HG03097 (cell line): Measurements from ENCODE around the gene OR2V1.
"Not testable (repeated sequence)": the region's sequence is repeated elsewhere in the genome, so short reads cannot be mapped to it uniquely, and the experiment has no call there.

Experiments
- ATAC-seq: cut with Tn5 transposase; IDR thresholded peaks from one replicate; pipeline ENCODE4 v1.9.1; 2021; ENCODE audit not compliant: unreplicated experiment, low FRiP score

OR2V1 gene

DNA sequence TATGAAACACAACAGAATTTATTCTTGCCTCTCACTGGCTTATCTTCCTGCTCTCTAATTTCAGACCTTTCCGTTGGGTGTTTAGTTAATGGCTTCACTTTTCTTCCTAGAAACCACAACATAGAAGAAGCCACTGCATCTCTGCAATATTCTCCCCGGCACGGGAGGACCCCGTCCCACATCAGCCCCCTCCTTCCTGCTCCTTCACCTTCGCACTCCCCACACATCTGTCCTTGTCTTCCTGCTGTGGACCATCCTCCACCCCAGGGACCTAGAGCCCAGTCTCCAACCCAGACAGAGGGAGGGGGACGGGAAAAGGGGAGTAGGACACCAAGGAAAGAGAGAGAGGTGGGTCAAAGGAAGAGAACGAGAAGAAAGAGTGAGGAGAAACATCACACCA, 1.4 kb downstream of the OR2V1 start:
- no peak for ATAC-seq

- ATAC-seq: no peak
Observed at GRCh38 chr5:181127907-181128626, 2.9 kb downstream of the OR2V1 start.

DNA sequence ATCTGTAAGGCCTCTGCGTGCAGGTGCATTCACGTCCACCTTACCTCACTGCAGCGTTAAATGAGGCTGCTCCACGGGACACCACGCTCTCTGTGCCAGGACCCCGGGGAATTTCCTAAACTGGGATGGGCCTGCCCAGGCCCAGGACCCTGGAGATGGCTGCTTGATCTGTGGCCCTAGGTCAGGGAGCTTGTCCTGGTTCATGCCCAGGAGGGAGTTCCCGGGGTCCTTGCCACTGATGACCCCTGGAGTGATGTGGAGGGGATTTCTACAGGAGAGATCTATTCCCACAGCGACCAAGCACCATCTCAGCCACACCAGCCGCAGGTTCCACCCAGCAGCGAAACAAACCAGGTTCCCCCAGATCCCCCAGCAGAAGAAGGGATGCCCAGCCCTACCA, 3.5 kb downstream of the OR2V1 start:
- ATAC-seq: no peak

- ATAC-seq: no peak
Observed at GRCh38 chr5:181126841-181127240, 4.1 kb downstream of the OR2V1 start.

GRCh38 chr5:181124526-181124925, 6.4 kb downstream of the OR2V1 start:
- ATAC-seq: no peak

DNA sequence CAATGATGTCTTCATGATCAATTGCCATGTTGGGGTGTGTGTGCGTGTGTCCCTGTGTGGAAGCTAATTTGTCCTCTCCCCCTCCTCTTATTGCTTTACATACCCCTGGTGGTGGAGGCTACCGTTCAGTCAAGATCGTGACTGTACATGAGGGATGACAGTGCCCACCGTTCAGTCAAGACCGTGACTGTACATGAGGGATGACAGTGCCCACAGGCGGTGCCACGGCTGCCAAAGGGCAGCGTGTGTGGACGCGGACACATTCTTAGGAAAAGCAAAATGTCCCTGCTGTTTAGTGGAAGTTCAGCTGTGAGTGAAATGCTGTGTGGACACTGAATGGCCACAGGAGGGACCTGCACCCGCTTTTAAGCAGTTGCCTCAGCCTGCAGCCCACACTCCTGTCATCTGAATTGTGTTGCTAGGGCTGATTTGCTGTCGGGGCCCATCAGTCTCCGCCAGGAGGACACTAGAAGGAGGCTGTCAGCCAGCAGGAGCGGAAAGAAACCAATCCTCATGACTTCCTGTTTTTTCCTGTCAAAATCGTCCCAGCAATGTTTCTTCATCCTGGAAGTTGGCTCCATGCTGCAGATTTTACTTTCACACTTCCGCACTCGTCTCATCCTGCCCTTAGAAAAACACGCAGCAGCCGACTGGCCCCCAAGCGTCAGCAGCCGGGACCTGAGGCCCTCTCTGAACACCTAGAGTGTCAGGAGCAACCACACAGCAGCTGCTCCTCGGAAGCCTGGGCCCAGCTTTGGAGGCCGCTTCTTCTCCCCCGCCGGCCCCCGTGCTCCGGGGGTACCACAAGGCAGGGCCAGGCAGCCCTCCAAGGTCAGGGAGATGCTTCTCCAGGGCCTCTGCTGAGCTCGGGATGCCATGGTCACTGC, 9.1 kb downstream of the OR2V1 start:
- ATAC-seq: no peak

DNA sequence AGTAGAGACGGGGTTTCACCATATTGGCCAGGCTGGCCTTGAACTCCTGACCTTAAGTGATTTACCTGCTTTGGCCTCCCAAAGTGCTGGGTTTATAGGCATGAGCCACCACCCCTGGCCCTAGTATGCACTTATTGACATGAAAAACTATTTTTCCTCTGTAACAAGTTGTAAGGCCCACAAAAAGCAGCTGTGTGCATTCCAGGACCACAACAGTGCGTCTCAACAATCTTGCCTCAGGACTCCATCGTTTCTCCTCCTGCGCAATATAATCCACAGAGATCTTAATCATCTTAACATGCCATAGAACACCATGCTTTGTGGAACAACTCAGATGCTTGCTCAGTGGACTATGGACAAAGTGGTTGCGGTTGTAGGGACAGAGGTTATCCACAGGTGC, 10.2 kb downstream of the OR2V1 start:
- ATAC-seq: no peak

- ATAC-seq: no peak
Observed at GRCh38 chr5:181120306-181120705, 10.7 kb downstream of the OR2V1 start.

DNA sequence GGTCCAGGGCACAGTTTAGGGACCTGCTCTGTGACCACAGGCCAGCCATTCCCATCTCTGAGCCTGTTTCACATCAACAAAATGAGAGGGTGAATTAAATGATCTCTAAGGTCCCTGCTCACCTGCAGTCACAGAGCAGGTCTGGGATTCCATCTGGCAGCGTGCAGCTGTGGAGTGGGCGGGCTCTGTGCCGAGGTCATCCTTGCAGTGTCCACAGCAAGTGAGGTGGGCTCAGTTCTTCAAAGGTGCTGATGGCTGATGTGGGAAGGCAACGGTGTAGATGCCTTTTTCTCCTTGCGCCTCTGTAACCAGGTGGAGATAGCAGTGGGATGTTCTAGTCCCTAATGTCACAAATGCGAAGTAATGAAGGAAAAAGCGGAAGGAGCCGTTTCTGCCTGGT, 11.9 kb downstream of the OR2V1 start:
- no peak for ATAC-seq

DNA sequence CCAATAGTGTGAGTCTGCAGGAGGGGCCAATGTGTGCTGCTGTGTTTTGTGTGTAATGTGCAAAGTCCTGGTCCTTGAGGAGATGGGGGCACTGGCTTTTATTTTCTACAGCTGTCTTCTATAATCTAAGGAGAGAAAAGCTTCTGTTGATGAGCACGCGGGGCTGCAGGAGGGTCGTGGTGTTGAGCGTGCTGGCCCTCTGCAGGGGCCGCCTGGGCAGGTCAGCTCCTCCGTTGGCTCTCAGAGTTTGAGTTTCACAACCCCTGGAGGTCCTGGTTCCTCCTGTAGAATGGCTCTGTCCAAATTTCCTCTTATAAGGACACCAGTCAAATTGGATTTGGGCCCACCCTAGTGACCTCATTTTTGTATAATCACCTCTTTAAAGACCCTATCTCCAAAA, 12.6 kb downstream of the OR2V1 start:
- ATAC-seq: no peak

- ATAC-seq: no peak
Observed at GRCh38 chr5:181114844-181115778, 15.9 kb downstream of the OR2V1 start.

GRCh38 chr5:181114284-181114843, 16.6 kb downstream of the OR2V1 start:
- ATAC-seq: no peak

DNA sequence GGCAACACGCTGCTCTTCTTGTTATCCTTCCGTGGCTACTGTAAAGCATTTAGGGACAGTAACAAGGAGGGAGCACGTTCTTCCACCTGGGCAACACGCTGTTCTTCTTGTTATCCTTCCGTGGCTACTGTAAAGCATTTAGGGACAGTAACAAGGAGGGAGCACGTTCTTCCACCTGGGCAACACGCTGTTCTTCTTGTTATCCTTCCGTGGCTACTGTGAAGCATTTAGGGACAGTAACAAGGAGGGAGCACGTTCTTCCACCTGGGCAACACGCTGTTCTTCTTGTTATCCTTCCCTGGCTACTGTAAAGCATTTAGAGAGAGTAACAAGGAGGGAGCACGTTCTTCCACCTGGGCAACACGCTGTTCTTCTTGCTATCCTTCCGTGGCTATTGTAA, 17.4 kb downstream of the OR2V1 start:
- ATAC-seq: not testable (repeated sequence)

GRCh38 chr5:181112476-181112875, 18.5 kb downstream of the OR2V1 start:
- no peak for ATAC-seq

DNA sequence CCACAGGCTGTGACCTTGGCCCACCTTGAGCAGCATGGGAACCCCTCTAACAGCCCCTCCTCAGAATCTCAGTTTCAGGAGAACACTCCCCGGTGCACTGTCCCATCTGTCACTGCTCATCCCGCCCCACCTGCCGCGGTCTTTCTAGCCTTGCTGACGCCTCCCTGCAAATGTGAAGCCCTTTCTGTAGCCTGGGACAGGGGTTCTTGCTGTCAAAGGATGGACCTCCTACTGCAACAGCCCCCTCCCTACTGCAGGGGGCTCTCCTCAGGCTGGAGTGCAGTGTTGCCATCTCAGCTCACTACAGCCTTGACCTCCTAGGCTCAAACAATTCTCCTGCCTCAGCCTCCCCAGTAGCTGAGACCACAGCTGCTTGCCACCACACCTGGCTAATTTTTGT, 20.0 kb downstream of the OR2V1 start:
- ATAC-seq: no peak

DNA sequence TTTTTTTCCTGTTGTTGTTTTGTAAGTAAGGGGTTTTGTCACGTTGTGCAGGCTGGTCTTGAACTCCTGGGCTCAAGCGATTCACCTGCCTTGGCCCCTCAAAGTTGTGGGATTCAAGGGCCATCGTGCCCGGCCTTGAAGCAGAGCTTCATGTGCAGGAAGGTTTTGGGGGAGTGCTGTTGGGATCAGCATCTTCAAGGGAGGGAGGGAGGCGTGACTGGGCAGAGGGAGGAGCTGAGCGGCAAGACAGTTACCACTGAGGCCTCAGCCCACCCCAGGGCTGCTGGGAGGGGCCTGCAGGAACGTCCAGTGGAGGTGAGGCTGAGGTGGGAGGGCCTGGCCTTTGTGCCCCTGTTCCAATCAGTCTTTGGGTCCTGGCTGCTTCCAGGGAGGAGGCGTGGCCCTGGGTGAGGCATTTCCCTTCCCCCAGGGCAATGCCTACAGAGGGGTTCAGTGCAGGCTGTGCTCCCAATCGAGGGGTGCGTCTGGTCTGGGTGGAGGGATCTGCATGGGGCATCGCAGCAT, 21.4 kb downstream of the OR2V1 start:
- ATAC-seq: no peak

GRCh38 chr5:181108578-181109165, 22.3 kb downstream of the OR2V1 start:
- ATAC-seq: no peak

DNA sequence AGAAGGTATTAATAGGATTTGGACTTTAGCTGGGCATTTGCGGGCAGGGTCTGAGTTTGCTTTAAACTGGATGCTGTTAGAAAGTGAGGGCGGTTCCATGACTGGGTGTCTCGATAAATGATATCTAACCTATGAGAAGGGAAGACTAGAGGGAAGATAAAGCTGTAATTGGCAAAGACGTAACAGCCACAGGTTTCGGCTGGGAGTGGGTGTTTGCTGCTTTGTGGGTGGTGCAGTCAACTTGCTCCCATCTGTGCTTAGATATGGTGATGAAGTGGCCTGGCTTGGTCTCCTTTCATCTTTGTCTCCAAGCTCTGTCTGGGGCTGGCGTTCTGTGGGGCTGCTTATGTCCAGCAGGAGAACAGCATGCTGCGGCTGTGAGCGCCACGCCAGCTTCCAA, 23.3 kb downstream of the OR2V1 start:
- no peak for ATAC-seq

DNA sequence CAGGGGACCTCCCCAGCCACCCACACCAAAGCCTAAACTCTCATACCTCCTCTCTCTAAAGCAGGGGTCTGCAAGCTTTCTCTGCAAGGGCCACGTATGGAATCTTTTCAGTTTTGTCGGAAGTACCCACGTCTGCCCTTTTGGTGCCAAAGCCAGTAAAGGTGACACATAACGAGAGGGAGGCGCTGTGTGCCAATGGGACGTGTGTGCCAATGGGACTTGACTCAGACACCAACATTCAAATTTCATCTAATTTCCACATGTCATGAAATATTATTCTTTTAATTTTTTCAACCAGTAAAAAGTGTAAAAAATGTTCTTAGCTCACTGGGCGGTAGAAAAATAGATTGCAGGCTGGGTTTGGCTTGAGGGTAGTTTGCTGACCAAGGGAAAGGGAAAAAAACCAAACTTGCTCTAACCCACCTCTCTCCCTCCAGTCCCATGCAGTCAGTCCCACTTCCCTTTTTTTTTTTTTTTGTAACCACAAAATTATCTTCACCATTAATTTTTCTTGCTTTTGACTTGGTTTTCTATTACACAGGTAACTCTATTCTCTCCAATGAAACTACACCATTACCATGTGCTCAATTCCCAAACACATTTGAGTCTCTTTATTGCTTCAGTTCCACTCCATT, 25.5 kb downstream of the OR2V1 start:
- no peak for ATAC-seq
